GM12874 (cell line): ENCODE measurements around the gene HOXA6.

Experiments used
- TF ChIP-seq, protein P1 (sequence below): IDR thresholded peaks from 2 replicates; pipeline ENCODE4 v1.5.1; 2011; ENCODE audit warnings: low read depth, mild to moderate bottlenecking, control low read depth, low read length, moderate library complexity; ENCODE audit not compliant: insufficient read depth

The HOXA6 gene

DNA sequence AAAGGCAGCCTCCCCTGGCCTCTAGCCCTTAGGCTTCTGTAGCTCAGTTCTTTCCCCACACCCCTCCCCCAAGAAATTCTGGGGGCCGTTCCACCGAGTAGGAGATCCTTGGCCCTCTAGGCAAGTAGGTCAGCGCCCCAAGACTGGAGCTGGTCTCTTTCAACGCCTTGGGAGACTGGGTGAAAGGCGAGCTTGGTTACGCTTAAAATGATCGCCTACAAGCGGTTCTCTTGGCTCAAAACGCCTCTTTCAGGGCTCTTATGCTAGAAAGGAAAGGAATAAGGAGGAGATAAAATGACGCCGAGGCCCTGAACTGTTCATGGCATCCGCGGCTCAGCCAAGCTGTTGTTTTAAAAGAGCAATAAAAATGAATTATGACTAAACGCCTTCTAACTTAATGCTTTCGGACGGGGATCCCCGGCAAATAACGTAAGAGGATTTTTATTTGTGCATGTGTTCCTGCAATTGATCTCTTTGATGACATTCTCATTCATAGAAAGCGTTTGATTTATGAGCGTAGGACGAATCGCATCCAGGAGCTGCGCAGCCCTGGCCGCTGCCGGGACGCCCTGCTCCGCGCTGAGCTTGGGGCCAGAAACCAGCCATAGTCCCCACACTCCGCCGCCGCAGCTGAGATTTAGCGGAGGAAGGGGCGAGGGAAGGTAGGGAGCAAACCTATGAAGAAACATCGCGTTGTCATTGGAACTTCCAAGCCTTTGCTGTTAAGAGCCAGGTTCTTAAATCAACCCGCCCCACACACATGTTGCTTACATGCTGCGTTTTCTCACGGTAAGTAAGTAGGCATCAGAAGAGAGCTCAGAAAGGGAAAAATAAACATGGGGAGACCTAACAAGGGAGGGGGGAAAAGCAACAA lies 48.8 kb downstream of the HOXA6 start:
- TF ChIP-seq, protein P1, sequence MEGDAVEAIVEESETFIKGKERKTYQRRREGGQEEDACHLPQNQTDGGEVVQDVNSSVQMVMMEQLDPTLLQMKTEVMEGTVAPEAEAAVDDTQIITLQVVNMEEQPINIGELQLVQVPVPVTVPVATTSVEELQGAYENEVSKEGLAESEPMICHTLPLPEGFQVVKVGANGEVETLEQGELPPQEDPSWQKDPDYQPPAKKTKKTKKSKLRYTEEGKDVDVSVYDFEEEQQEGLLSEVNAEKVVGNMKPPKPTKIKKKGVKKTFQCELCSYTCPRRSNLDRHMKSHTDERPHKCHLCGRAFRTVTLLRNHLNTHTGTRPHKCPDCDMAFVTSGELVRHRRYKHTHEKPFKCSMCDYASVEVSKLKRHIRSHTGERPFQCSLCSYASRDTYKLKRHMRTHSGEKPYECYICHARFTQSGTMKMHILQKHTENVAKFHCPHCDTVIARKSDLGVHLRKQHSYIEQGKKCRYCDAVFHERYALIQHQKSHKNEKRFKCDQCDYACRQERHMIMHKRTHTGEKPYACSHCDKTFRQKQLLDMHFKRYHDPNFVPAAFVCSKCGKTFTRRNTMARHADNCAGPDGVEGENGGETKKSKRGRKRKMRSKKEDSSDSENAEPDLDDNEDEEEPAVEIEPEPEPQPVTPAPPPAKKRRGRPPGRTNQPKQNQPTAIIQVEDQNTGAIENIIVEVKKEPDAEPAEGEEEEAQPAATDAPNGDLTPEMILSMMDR: no peak

DNA sequence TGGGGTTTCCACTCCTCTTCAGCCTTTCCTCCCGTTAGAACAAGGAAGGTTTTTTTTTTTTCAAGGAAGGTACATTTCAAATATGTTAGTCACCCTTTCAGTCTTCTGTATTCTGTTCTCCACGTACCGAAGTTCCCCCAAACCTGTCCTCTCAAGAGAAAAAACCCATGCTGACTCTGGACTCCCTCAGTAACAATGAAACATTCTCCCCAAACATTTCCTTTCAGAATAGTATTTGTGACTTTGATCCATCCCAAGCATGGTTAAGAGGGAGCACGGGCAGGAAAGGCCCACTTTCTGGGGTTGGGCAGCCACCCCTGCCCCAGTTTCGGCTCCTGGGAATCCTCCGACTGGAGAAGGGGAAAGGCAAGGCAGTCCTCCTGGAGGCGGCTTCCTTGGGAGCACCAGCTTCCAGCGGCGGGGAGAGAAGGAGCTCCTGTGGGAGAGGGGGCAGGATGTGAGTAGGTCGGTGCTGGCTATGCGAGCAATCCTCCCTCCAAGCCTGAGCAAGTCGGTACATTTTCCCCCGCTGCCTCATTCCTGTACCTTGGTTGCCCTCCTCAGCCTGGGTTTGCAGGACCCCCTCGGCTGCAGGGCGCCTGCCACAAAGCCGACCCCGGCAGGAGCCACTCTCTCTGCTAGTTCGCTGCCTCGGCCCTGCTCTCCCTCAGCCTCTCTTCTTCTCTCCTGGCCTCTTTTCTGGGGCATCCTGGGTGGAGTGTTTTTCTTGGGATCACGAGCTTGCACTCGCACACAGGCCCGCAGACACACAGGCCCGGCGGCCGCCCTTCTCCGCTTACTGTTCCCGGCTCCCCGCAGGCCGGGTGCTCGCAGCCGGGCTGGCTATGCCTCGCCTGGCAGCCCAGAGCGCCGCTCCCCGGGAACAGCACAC lies 49.6 kb downstream of the HOXA6 start:
- TF ChIP-seq, protein P1: 0 out of 2 replicates have a peak, but pooled peaks have one; percentile 5

DNA sequence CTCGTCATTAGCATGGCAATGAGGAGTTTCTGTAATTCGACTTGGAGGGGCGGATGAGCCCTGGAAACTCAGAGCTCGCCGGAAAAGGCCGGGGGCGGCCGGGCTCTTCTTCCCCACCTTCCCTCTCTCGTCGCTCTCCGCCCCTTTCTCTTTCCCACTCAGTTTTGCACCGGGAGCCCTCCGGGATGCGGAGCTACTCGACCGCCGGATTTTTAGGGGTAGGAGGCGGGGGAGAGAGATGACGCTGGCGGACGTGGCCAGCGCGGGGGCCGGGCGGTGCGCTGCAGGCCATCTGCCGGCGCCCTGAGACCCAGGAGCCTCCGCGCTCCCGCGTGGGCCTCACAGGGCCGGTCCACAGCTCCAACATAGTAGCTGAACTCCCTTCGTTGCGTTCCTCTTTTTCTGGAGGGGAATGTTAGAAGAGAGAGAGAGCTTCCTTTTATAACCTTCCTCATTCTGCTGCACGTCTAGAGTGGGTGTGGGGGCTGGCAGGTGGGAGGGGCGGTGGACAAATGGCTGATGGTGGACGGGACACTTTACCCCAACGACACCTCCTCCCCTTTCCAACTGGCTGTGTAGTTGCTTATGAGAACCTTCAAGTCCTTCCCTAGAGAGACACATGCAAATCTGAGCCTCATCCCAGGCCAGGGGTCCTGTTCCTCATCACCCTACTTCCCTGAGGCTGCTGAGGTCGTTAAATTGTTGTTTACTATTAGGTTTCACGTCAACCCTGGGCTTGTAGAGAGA lies 50.6 kb downstream of the HOXA6 start:
- TF ChIP-seq, protein P1: no peak

DNA sequence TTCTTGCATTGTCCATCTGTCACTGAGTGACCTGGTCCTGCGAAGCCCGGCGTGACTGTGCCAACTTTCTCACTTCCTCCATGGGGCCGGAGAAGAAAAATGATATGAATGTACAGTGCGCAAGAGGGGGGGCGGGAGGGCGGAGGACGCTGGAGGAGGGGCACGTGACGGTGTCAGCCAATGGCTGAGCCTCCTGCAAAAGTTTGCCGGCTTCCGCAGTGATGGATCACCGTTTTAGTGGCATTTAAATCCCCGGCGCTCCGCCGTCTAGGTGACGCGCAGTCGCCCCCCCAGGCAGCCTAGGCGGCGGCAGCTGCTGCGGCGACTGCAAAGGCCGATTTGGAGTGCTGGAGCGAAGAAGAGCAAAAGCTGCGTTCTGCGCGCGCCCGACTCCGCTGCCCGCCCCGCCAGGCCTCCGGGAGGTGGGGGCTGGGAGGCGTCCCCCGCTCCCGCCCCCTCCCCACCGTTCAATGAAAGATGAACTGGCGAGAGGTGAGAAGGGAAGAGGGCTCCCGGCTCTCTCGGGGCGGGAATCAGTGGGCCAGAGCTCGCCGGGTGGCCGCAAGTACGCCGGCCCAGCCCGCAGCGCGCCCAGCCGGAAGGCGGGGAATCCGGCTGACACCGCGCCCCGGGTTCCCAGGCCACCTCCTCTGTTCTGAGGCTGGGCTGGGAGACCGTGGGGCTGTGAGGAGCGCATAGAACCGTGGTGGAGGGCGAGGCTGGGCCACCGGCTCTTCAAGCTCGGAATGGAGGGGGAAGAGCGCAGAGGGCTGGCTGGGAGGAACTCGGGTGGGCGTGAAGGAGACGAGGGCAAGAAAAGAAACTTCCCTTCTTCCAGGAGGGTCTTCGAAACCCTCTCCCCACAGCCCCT lies 51.4 kb downstream of the HOXA6 start, which contains the start of gene HOXA1:
TSS of gene HOXA1 (minus strand) at position 104 of the 871 bp plus-strand sequence. CDS start at position 16, 88 bp downstream.
- TF ChIP-seq, protein P1: 0 out of 2 replicates have a peak, but pooled peaks have one; percentile 17
